Measurements from ENCODE around the gene CNTN4.

- TF ChIP-seq EZH2 (IDR thresholded peaks at IDR 0.05) = no peak
- no peak for TF ChIP-seq FOXP2 (optimal IDR thresholded peaks at IDR 0.05; ENCODE audit: control extremely low read depth, extremely low read length, insufficient read depth)
Measured at GRCh38 chr3:3102751-3103150, 1004.1 kb downstream of the CNTN4 start.

Data from SK-N-MC (cell line).